HCT116 (cell line): ENCODE results near the gene ZP3. TPM values are rescaled to one million over a fixed set of nuclear protein-coding genes. Genes with fewer than 3 reads are reported as not detected.

Source experiments
- ATAC-seq: fragments of 200-7000 bp; cut with Tn5 transposase; 2 replicates; pipeline ENCODE4 v1.9.1; 2020; ENCODE audit warnings: mild to moderate bottlenecking, moderate library complexity
- BruUV-seq: library from RNA; stranded (reverse); fragments of 400-500 nt; replicated peaks from 2 replicates; lab custom pipeline; 2021; lab: Mats Ljungman, UMichigan
- CTCF ChIA-PET: fragments of 300-600 bp; sonication (Branson Sonifier 250); formaldehyde crosslinking; loops from one replicate; lab custom pipeline; 2021; ENCODE audit warnings: antibody characterized with exemption; lab: Charles Lee
- POLR2A ChIA-PET: fragments of 300-600, 350-600 bp; sonication (Branson Sonifier 250); formaldehyde crosslinking; loops from one replicate; lab custom pipeline; 2021; ENCODE audit warnings: antibody characterized with exemption; lab: Charles Lee
- RAD21 ChIA-PET, 2 experiments: fragments of 300-600 bp; sonication (Branson Sonifier 250); formaldehyde crosslinking; loops; one replicate each; lab custom pipeline; 2023; ENCODE audit warnings: low total read pairs in 2 of 2; ENCODE audit not compliant: uncharacterized antibody in 2 of 2, unreplicated experiment in 2 of 2, low non-redundant PET in 1 of 2; lab: Charles Lee
- DNase-seq: peaks from one replicate; pipeline ENCODE4 v3.0.0-alpha.2; 2010; ENCODE audit warnings: low read depth, low spot score
- H2AFZ ChIP-seq: fragments of 200-600 bp; shearing (Covaris generic), sonication (generic); 2 replicates; pipeline ENCODE4 v1.6.1; 2017; ENCODE audit warnings: low read depth, mixed run types, mixed read lengths, antibody characterized with exemption, low read length; ENCODE audit not compliant: poor library complexity, severe bottlenecking
- H3K27ac ChIP-seq: 2 replicates; pipeline ENCODE4 v1.5.1; 2012; ENCODE audit warnings: low read depth, low read length
- H3K27me3 ChIP-seq: fragments of 200-600 bp; sonication (generic); 2 replicates; pipeline ENCODE4 v1.6.1; 2016; ENCODE audit warnings: mixed run types, low read length, mixed read lengths; ENCODE audit not compliant: insufficient read depth
- H3K36me3 ChIP-seq, 2 experiments: fragments of 200-500 bp in 1 of 2; fragments of 200-600 bp in 1 of 2; sonication (Bioruptor generic) in 1 of 2; sonication (generic) in 1 of 2; 2 replicates each; pipeline versions ENCODE4 v1.5.1 to v1.6.1; 2014 to 2016; ENCODE audit warnings: low read length in 2 of 2, inconsistent platforms in 1 of 2, mixed read lengths in 1 of 2, mixed run types in 1 of 2; ENCODE audit not compliant: insufficient read depth in 2 of 2, control insufficient read depth in 1 of 2
- H3K4me1 ChIP-seq, 2 experiments: fragments of 200-600 bp in 1 of 2; sonication (generic) in 1 of 2; 2 replicates each; pipeline versions ENCODE4 v1.5.1 to v1.6.1; 2012 to 2017; ENCODE audit warnings: low read length in 2 of 2, inconsistent platforms in 1 of 2, mild to moderate bottlenecking in 1 of 2, mixed read lengths in 1 of 2, mixed run types in 1 of 2, moderate library complexity in 1 of 2; ENCODE audit not compliant: insufficient read depth in 2 of 2, control insufficient read depth in 1 of 2
- H3K4me2 ChIP-seq: fragments of 200-600 bp; sonication (generic); 2 replicates; pipeline ENCODE4 v1.6.1; 2017; ENCODE audit warnings: mixed run types, low read length, mixed read lengths
- H3K4me3 ChIP-seq, 2 experiments: fragments of 200-600 bp in 1 of 2; sonication (generic) in 1 of 2; replicated peaks in 1 of 2; 2 replicates each; pipeline ENCODE4 v1.5.1; 2011 to 2016; ENCODE audit warnings: low read length in 2 of 2, control low read depth in 1 of 2, low read depth in 1 of 2, mild to moderate bottlenecking in 1 of 2, mixed read lengths in 1 of 2, mixed run types in 1 of 2
- H3K79me2 ChIP-seq: fragments of 200-600 bp; sonication (generic); 2 replicates; pipeline ENCODE4 v1.6.1; 2017; ENCODE audit warnings: mild to moderate bottlenecking, mixed run types, low read length, moderate library complexity, mixed read lengths; ENCODE audit not compliant: insufficient read depth
- H3K9ac ChIP-seq: fragments of 200-600 bp; sonication (generic); 2 replicates; pipeline ENCODE4 v1.6.1; 2016; ENCODE audit warnings: low read length, mixed read lengths
- H3K9me2 ChIP-seq: fragments of 200-600 bp; sonication (generic), shearing (Covaris generic); 2 replicates; pipeline ENCODE4 v1.6.1; 2017; ENCODE audit warnings: mixed run types, mild to moderate bottlenecking, moderate library complexity; ENCODE audit not compliant: insufficient read depth
- H3K9me3 ChIP-seq, 2 experiments: fragments of 200-500 bp in 1 of 2; fragments of 200-600 bp in 1 of 2; sonication (Bioruptor generic) in 1 of 2; sonication (generic) in 1 of 2; 2 replicates each; pipeline ENCODE4 v1.6.1; 2014 to 2017; ENCODE audit warnings: low read length in 2 of 2, mixed read lengths in 2 of 2, inconsistent platforms in 1 of 2, low read depth in 1 of 2, mild to moderate bottlenecking in 1 of 2, mixed run types in 1 of 2, moderate library complexity in 1 of 2; ENCODE audit not compliant: control insufficient read depth in 1 of 2, insufficient read depth in 1 of 2
- H4K20me1 ChIP-seq: fragments of 200-600 bp; sonication (generic), shearing (Covaris generic); 2 replicates; pipeline ENCODE4 v1.6.1; 2017; ENCODE audit warnings: mixed run types, mild to moderate bottlenecking, moderate library complexity; ENCODE audit not compliant: insufficient read depth
- ATF3 ChIP-seq: IDR thresholded peaks from 2 replicates; pipeline ENCODE4 v1.6.1; 2012
- CTCF ChIP-seq, 3 experiments: fragments of 200-600 bp in 1 of 3; sonication (generic) in 1 of 3; IDR thresholded peaks in 2 of 3; conservative IDR thresholded peaks in 1 of 3; 2 replicates each; pipeline ENCODE4 v1.5.1; 2012 to 2017; ENCODE audit warnings: low read depth in 2 of 3, low read length in 2 of 3, antibody characterized with exemption in 1 of 3, borderline replicate concordance in 1 of 3, control low read depth in 1 of 3, mild to moderate bottlenecking in 1 of 3, mixed read lengths in 1 of 3, mixed run types in 1 of 3, moderate library complexity in 1 of 3; ENCODE audit not compliant: insufficient read depth in 1 of 3
- EZH2 ChIP-seq: fragments of 200-600 bp; sonication (generic); IDR thresholded peaks from 2 replicates; pipeline ENCODE4 v1.6.1; 2017; ENCODE audit warnings: antibody characterized with exemption, mixed run types
- FOSL1 ChIP-seq: IDR thresholded peaks from 2 replicates; pipeline ENCODE4 v1.6.1; 2012; ENCODE audit warnings: low read depth
- JUND ChIP-seq: IDR thresholded peaks from 2 replicates; pipeline ENCODE4 v1.6.1; 2012
- MAX ChIP-seq: IDR thresholded peaks from 2 replicates; pipeline ENCODE4 v1.6.1; 2012
- POLR2A ChIP-seq: IDR thresholded peaks from 2 replicates; pipeline ENCODE4 v1.7.0; 2011; ENCODE audit warnings: borderline replicate concordance; ENCODE audit not compliant: insufficient read depth, insufficient read length; ENCODE audit errors: extremely low read depth
- POLR2AphosphoS5 ChIP-seq: IDR thresholded peaks from 2 replicates; pipeline ENCODE4 v1.6.1; 2011; ENCODE audit warnings: mild to moderate bottlenecking, low read depth, low read length, moderate library complexity
- TCF7L2 ChIP-seq: IDR thresholded peaks from 2 replicates; pipeline ENCODE4 v1.7.0; 2011; ENCODE audit warnings: borderline replicate concordance, inconsistent platforms; ENCODE audit not compliant: insufficient read depth, insufficient read length; ENCODE audit errors: extremely low read depth
- YY1 ChIP-seq: IDR thresholded peaks from 2 replicates; pipeline ENCODE4 v1.6.1; 2011; ENCODE audit warnings: low read length, low read depth, moderate library complexity, mild to moderate bottlenecking; ENCODE audit not compliant: insufficient replicate concordance; ENCODE audit errors: extremely low read depth
- ZFX ChIP-seq: fragments of 450-650 bp; IDR thresholded peaks from 2 replicates; pipeline ENCODE4 v1.6.1; 2017
- intact Hi-C: fragments of 100-400 bp; cut with micrococcal nuclease; formaldehyde crosslinking; loops from 2 replicates; pipeline ENCODE4 v1.10.0; 2022
- total RNA-seq: library from RNA; stranded (reverse); gene quantifications from one replicate; pipeline ENCODE4 v1.2.1, GENCODE V29; 2021; ENCODE audit not compliant: unreplicated experiment

ZP3 gene
- total RNA-seq, 1 experiment from 2014 or later, result 23.4 TPM

GRCh38 chr7:76393116-76394031 lies 31.4 kb upstream of the ZP3 start:
- Histone ChIP-seq H4K20me1 (no peaks in the 10 kb centered on the region), H3K36me3 (no peaks in the 10 kb centered on the region), H2AFZ (peak overlapping the region; percentile 24), H3K4me1 (peaks cover 31 to 68% of the 10 kb centered on the region in 2 experiments), H3K9me3 (no peaks in the 10 kb centered on the region), H3K4me3 (peak overlapping the region; percentile 39 to 58), H3K27ac (peak overlapping the region; percentile 76), H3K27me3 (no peaks in the 10 kb centered on the region), H3K9me2 (no peaks in the 10 kb centered on the region), H3K79me2 (no peaks in the 10 kb centered on the region; the same call in 1 of the 2 replicates), H3K4me2 (peak overlapping the region; percentile 92), H3K9ac (peak overlapping the region; percentile 80)
- ChIA-PET RAD21 (no interaction called here), POLR2A (no interaction called here), CTCF (no interaction called here)
- intact Hi-C loops, result no loop called here
- BruUV-seq, result no TSS peak
- DNase-seq (peak; percentile 71), ATAC-seq (peak; percentile 84)
- no peak for TF ChIP-seq ATF3
- TF ChIP-seq POLR2AphosphoS5, result peak; percentile 73
- TF ChIP-seq CTCF (IDR thresholded peaks at IDR 0.05 in 2 of 3, conservative IDR thresholded peaks at IDR 0.05 in 1 of 3; ENCODE audit: borderline replicate concordance in 1 of 3, insufficient read depth in 1 of 3, low read depth in 2 of 3, low read length in 2 of 3), result no peak
- peak; percentile 30 for TF ChIP-seq YY1
- TF ChIP-seq ZFX, result peak; percentile 88; the same call in 1 of the 2 replicates
- TF ChIP-seq EZH2, result no peak
- peak; percentile 77 for TF ChIP-seq POLR2A
- no peak for TF ChIP-seq JUND
- no peak for TF ChIP-seq MAX
- TF ChIP-seq TCF7L2, result no peak
- no peak for TF ChIP-seq FOSL1
